ENCODE data around the gene GFPT2. TPM values are rescaled to one million over a fixed set of nuclear protein-coding genes. Genes with fewer than 3 reads are reported as not detected.

Gene GFPT2
- total and polyA plus RNA-seq, 2 of the 8 experiments (the other 6 are each of a cell fraction or from before 2014, with no cell fraction given), result 83.7 to 143 TPM

DNA sequence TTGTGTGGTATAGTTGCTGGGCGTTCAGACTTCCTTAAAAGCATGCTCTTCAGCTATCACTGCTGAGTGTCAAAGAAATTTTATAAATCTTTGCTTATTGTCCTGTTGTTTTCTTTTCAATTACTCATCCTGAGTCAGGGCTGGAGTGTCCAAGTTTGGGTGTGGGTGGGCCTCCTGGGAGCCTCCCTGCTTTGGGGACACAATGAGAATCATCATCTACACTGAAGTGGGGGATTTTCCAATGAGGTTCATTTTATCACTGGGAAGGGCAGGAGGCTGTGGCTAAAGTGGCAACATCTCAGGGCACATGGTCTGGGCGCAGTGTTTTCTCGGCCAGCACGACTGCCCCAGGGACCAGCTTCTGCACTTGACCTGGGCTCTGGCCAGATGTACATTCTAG lies 19.5 kb downstream of the GFPT2 start (continued):
- TF ChIP-seq SAP30 (IDR thresholded peaks at IDR 0.05; ENCODE audit: insufficient read depth, insufficient replicate concordance, low read length), result no peak

Measured in H1 (cell line).